ENCODE results near the gene NCEH1.

Gene NCEH1

GRCh38 chr3:172702256-172702655, 8.6 kb downstream of the NCEH1 start:
- no peaks in the 10 kb centered on the region for H3F3A ChIP-seq (ENCODE audit: control insufficient read depth, insufficient read depth)
- no peak overlapping the region for H3K27ac ChIP-seq (ENCODE audit: low read depth, low read length)
- no peaks in the 10 kb centered on the region for H3K9me2 ChIP-seq (replicated peaks; ENCODE audit: control insufficient read depth, low read length)
- no peak overlapping the region for H3K4me2 ChIP-seq (ENCODE audit: low read length)
- 0 out of 2 replicates have a peak, but pooled peaks cover 3% of the 10 kb centered on the region for H4K20me1 ChIP-seq (ENCODE audit: control insufficient read depth, insufficient read depth, low read depth, low read length)
- H3K36me3 ChIP-seq (ENCODE audit: control insufficient read depth, low read length): no peaks in the 10 kb centered on the region
- H3K4me3 ChIP-seq (ENCODE audit: low read length): no peak overlapping the region
- H3K27me3 ChIP-seq (ENCODE audit: control insufficient read depth, low read length): no peaks in the 10 kb centered on the region
- H3K4me1 ChIP-seq (ENCODE audit: control insufficient read depth, low read length): no peaks in the 10 kb centered on the region
- H3K79me2 ChIP-seq (ENCODE audit: control insufficient read depth, low read length): 0 out of 2 replicates have a peak, but pooled peaks cover 5% of the 10 kb centered on the region
- TF ChIP-seq CTCF (IDR thresholded peaks at IDR 0.05; ENCODE audit: low read depth, low read length, poor library complexity, severe bottlenecking): no peak
- no peak for TF ChIP-seq EZH2phosphoT487 (IDR thresholded peaks at IDR 0.05; ENCODE audit: borderline replicate concordance, low read length)
- H3K9me3 ChIP-seq (ENCODE audit: control insufficient read depth, insufficient read depth, low read length): no peaks in the 10 kb centered on the region

- 0 out of 2 replicates have a peak, but pooled peaks cover 3% of the 10 kb centered on the region for H4K20me1 ChIP-seq (ENCODE audit: control insufficient read depth, insufficient read depth, low read depth, low read length)
- H3K27ac ChIP-seq (ENCODE audit: low read depth, low read length): no peak overlapping the region
- H3K4me2 ChIP-seq (ENCODE audit: low read length): no peak overlapping the region
- 0 out of 2 replicates have a peak, but pooled peaks cover 5% of the 10 kb centered on the region for H3K79me2 ChIP-seq (ENCODE audit: control insufficient read depth, low read length)
- no peaks in the 10 kb centered on the region for H3K36me3 ChIP-seq (ENCODE audit: control insufficient read depth, low read length)
- no peaks in the 10 kb centered on the region for H3K27me3 ChIP-seq (ENCODE audit: control insufficient read depth, low read length)
- H3F3A ChIP-seq (ENCODE audit: control insufficient read depth, insufficient read depth): no peaks in the 10 kb centered on the region
- H3K4me3 ChIP-seq (ENCODE audit: low read length): no peak overlapping the region
- H3K9me3 ChIP-seq (ENCODE audit: control insufficient read depth, insufficient read depth, low read length): no peaks in the 10 kb centered on the region
- no peaks in the 10 kb centered on the region for H3K4me1 ChIP-seq (ENCODE audit: control insufficient read depth, low read length)
- TF ChIP-seq CTCF (IDR thresholded peaks at IDR 0.05; ENCODE audit: low read depth, low read length, poor library complexity, severe bottlenecking) (no peak), EZH2phosphoT487 (IDR thresholded peaks at IDR 0.05; ENCODE audit: borderline replicate concordance, low read length) (no peak)
- no peaks in the 10 kb centered on the region for H3K9me2 ChIP-seq (replicated peaks; ENCODE audit: control insufficient read depth, low read length)
These were observed 9.1 kb downstream of the NCEH1 start for GRCh38 chr3:172701751-172702150.

- 0 out of 2 replicates have a peak, but pooled peaks cover 3% of the 10 kb centered on the region for H4K20me1 ChIP-seq (ENCODE audit: control insufficient read depth, insufficient read depth, low read depth, low read length)
- no peaks in the 10 kb centered on the region for H3K36me3 ChIP-seq (ENCODE audit: control insufficient read depth, low read length)
- no peaks in the 10 kb centered on the region for H3F3A ChIP-seq (ENCODE audit: control insufficient read depth, insufficient read depth)
- no peaks in the 10 kb centered on the region for H3K9me3 ChIP-seq (ENCODE audit: control insufficient read depth, insufficient read depth, low read length)
- H3K27me3 ChIP-seq (ENCODE audit: control insufficient read depth, low read length): no peaks in the 10 kb centered on the region
- no peak overlapping the region for H3K27ac ChIP-seq (ENCODE audit: low read depth, low read length)
- no peaks in the 10 kb centered on the region for H3K4me1 ChIP-seq (ENCODE audit: control insufficient read depth, low read length)
- TF ChIP-seq EZH2phosphoT487 (IDR thresholded peaks at IDR 0.05; ENCODE audit: borderline replicate concordance, low read length) (no peak), CTCF (IDR thresholded peaks at IDR 0.05; ENCODE audit: low read depth, low read length, poor library complexity, severe bottlenecking) (no peak)
- 0 out of 2 replicates have a peak, but pooled peaks cover 5% of the 10 kb centered on the region for H3K79me2 ChIP-seq (ENCODE audit: control insufficient read depth, low read length)
- H3K9me2 ChIP-seq (replicated peaks; ENCODE audit: control insufficient read depth, low read length): no peaks in the 10 kb centered on the region
- H3K4me3 ChIP-seq (ENCODE audit: low read length): no peak overlapping the region
- H3K4me2 ChIP-seq (ENCODE audit: low read length): no peak overlapping the region
These were observed 9.9 kb downstream of the NCEH1 start for GRCh38 chr3:172700936-172701455.

Measured in DOHH2 (cell line).